CD4-positive, alpha-beta memory T cell (primary cell): ENCODE data around the gene PICALM. TPM values are rescaled to one million over a fixed set of nuclear protein-coding genes. Genes with fewer than 3 reads are reported as not detected.

Experiments
- CTCF ChIA-PET: fragments of 350-600 bp; sonication (Branson Sonifier 250); formaldehyde crosslinking; loops from one replicate; lab custom pipeline; 2021; ENCODE audit warnings: inconsistent platforms; ENCODE audit not compliant: partially characterized antibody; lab: Charles Lee
- POLR2A ChIA-PET: fragments of 350-600 bp; sonication (Branson Sonifier 250); formaldehyde crosslinking; loops from one replicate; lab custom pipeline; 2021; ENCODE audit not compliant: partially characterized antibody; lab: Charles Lee
- DNase-seq, 5 donors: peaks; one replicate each; pipeline versions ENCODE4 v3.0.0 to v3.0.0-alpha.2; 2020 to 2022; ENCODE audit warnings: mixed read lengths in 1 of 5
- H3K27ac ChIP-seq: one replicate; pipeline ENCODE4 v1.7.0; 2013; ENCODE audit warnings: low read depth, low read length
- H3K27me3 ChIP-seq: 2 replicates; pipeline ENCODE4 v1.7.0; 2013; ENCODE audit warnings: mild to moderate bottlenecking, low read length, moderate library complexity; ENCODE audit not compliant: insufficient read depth
- H3K36me3 ChIP-seq: 2 replicates; pipeline ENCODE4 v1.7.0; 2013; ENCODE audit warnings: mild to moderate bottlenecking, low read length, moderate library complexity; ENCODE audit not compliant: insufficient read depth
- H3K4me1 ChIP-seq: 2 replicates; pipeline ENCODE4 v1.7.0; 2013; ENCODE audit warnings: mild to moderate bottlenecking, low read length, moderate library complexity; ENCODE audit not compliant: insufficient read depth
- H3K4me3 ChIP-seq, 2 donors: one replicate each; pipeline ENCODE4 v1.7.0; 2013; ENCODE audit warnings: low read length in 2 of 2, mild to moderate bottlenecking in 1 of 2
- H3K9me3 ChIP-seq, 2 donors: one replicate each; pipeline ENCODE4 v1.7.0; 2013; ENCODE audit warnings: low read length in 2 of 2, control low read depth in 1 of 2; ENCODE audit not compliant: control insufficient read depth in 1 of 2
- H3K27ac Mint-ChIP-seq, 7 donors: one replicate each; pipeline ENCODE4 v1.8.0; 2020 to 2021; ENCODE audit warnings: mixed read lengths in 7 of 7, mild to moderate bottlenecking in 6 of 7, inconsistent platforms in 3 of 7, moderate library complexity in 3 of 7
- H3K27me3 Mint-ChIP-seq, 2 donors: one replicate each; pipeline ENCODE4 v1.8.0; 2020 to 2021; ENCODE audit warnings: mixed read lengths in 2 of 2
- H3K36me3 Mint-ChIP-seq, 2 donors: one replicate each; pipeline ENCODE4 v1.8.0; 2020 to 2021; ENCODE audit warnings: mixed read lengths in 2 of 2, inconsistent platforms in 1 of 2, mild to moderate bottlenecking in 1 of 2
- H3K4me1 Mint-ChIP-seq, 4 donors: one replicate each; pipeline ENCODE4 v1.8.0; 2020 to 2021; ENCODE audit warnings: mixed read lengths in 4 of 4, mild to moderate bottlenecking in 1 of 4
- H3K4me3 Mint-ChIP-seq, 8 donors: one replicate each; pipeline ENCODE4 v1.8.0; 2020 to 2021; ENCODE audit warnings: mixed read lengths in 8 of 8, mild to moderate bottlenecking in 7 of 8, moderate library complexity in 6 of 8, inconsistent platforms in 3 of 8
- H3K9me3 Mint-ChIP-seq, 8 donors: one replicate each; pipeline ENCODE4 v1.8.0; 2020 to 2021; ENCODE audit warnings: mixed read lengths in 8 of 8, mild to moderate bottlenecking in 5 of 8, inconsistent platforms in 3 of 8, moderate library complexity in 1 of 8
- intact Hi-C: fragments of 100-400 bp; cut with micrococcal nuclease; formaldehyde crosslinking; loops from one replicate; pipeline ENCODE4 v1.15.1; 2023
- polyA plus RNA-seq, 2 donors: library from polyadenylated mRNA; unstranded; fragments of 300-500 nt; fragmentation: Illumina TruSeq; gene quantifications; one replicate each; pipeline ENCODE4 v1.2.3, GENCODE V29; 2021
- total RNA-seq, 2 experiments: library from RNA; stranded (reverse); gene quantifications; one replicate each; pipeline ENCODE4 v1.2.3, GENCODE V29; 2021

The PICALM gene
- total and polyA plus RNA-seq, 4 experiments from 2014 or later = 15.3 to 138 (median 76.8) TPM

DNA sequence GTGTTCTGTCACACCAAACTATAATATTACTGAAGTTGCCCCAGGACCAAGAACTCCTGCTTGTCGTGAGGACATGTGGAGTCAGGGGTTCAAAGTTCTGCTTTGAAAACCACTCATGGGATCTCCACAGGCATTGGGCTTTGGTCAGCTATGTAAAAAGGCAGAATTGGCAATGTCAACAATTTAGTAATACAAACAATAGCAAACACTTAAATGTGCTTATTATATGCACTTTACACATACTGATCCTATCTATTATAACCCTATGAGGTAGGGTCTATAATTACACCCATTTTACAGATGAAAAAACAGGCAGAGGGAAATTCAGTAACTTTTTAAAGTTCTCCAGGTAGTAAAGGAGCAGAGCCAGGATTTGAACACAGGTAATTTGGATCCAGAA lies 119.1 kb downstream of the PICALM start:
- no peak for DNase-seq
- CTCF ChIA-PET = no interaction called here
- Histone ChIP-seq H3K9me3 (no peaks in the 10 kb centered on the region), H3K27ac (no peak overlapping the region), H3K4me3 (no peak overlapping the region), H3K36me3 (no peaks in the 10 kb centered on the region), H3K4me1 (no peaks in the 10 kb centered on the region), H3K27me3 (no peaks in the 10 kb centered on the region)
- H3K4me3 Mint-ChIP-seq = no peak overlapping the region
- intact Hi-C loops = no loop called here
- H3K36me3 Mint-ChIP-seq = peaks cover 19% of the 10 kb centered on the region in 2 donors
- H3K9me3 Mint-ChIP-seq = peaks cover 3 to 43% (median 32%) of the 10 kb centered on the region in 8 donors
- no peak overlapping the region for H3K27ac Mint-ChIP-seq
- POLR2A ChIA-PET = no interaction called here
- no peaks in the 10 kb centered on the region for H3K27me3 Mint-ChIP-seq
- peaks cover 2 to 13% (median 8%) of the 10 kb centered on the region in 4 donors for H3K4me1 Mint-ChIP-seq

DNA sequence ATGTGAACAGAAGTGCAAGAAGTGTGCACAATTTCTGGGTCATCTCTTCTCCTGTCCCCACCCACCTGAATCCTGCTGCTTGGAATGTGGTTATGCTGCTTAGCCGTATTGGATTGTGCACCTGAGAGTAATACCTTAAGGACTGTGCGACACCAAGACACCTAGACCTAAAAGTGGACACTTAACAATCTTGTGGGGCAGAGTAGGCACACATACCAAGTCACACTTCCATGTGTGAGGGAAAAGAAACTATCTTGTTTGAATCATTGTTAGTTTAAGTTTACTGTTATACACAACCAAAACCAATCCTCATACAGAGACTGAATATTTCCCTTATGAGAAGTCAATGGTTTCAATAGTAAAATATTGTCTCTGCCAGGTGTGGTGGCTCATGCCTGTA lies 120.0 kb downstream of the PICALM start:
- no peak overlapping the region for H3K4me3 Mint-ChIP-seq
- Histone ChIP-seq H3K36me3 (no peaks in the 10 kb centered on the region), H3K4me3 (no peak overlapping the region), H3K4me1 (no peaks in the 10 kb centered on the region), H3K27ac (no peak overlapping the region), H3K27me3 (no peaks in the 10 kb centered on the region), H3K9me3 (no peaks in the 10 kb centered on the region)
- ChIA-PET CTCF (no interaction called here), POLR2A (no interaction called here)
- peak overlapping the region in 1 of 7 donors; percentile 30 for H3K27ac Mint-ChIP-seq
- H3K9me3 Mint-ChIP-seq = peaks cover 3 to 41% (median 29%) of the 10 kb centered on the region in 8 donors
- intact Hi-C loops = no loop called here
- no peak for DNase-seq
- H3K36me3 Mint-ChIP-seq = peaks cover 11 to 12% of the 10 kb centered on the region in 2 donors
- H3K4me1 Mint-ChIP-seq = peaks cover 2 to 13% (median 8%) of the 10 kb centered on the region in 4 donors
- H3K27me3 Mint-ChIP-seq = no peaks in the 10 kb centered on the region

DNA sequence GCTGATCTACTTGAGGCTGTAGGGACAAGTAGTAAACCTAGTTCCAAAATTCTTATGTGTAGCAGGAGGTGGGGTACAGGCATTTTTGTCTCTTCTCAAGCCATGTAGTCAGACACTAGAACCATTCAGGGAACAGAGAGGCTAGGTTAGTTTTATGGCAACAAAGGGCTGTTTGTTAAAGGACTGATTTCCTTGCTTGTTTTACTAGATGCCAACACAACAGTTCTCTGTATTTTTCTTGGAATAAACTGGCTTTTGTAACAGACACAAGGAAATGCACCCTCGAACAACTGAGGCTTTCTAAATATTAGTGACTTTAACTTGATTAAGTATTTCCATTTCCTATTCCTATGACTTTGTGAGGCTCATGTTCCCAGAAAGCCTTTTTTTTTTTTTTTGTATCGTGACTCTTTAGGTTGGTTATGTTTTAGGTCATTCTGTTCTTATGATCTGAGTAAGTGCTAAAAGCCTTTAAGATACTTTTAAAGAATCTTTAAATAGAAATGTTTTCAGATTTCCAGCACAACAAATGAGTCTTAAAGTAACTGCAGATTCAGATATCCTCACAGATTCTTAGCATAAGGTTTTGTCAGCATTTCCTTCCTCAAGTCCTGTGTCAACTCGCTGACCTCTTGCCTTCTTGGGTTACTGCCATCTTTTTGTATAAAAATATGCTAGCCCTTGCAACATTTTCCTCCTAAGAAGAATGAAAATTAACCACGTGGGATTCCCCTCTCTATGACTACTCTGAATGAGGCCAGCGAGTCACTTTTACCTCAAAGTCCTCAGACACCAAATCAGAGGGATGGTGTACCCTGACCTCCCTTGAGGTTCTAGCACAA lies 121.2 kb downstream of the PICALM start:
- peak overlapping the region in 2 of 7 donors; percentile 28 to 75 for H3K27ac Mint-ChIP-seq
- no peaks in the 10 kb centered on the region for H3K9me3 ChIP-seq
- H3K36me3 Mint-ChIP-seq = peaks cover 0 to 1% of the 10 kb centered on the region in 2 donors
- H3K4me3 Mint-ChIP-seq = no peak overlapping the region
- H3K4me3 ChIP-seq = no peak overlapping the region
- no peaks in the 10 kb centered on the region for H3K36me3 ChIP-seq
- intact Hi-C loops = no loop called here
- ChIA-PET CTCF (no interaction called here), POLR2A (no interaction called here)
- H3K9me3 Mint-ChIP-seq = peaks cover 5 to 31% (median 20%) of the 10 kb centered on the region in 8 donors
- no peak for DNase-seq
- no peak overlapping the region for H3K27ac ChIP-seq
- H3K27me3 ChIP-seq = no peaks in the 10 kb centered on the region
- peaks cover 2 to 13% (median 8%) of the 10 kb centered on the region in 4 donors for H3K4me1 Mint-ChIP-seq
- H3K4me1 ChIP-seq = no peaks in the 10 kb centered on the region
- no peaks in the 10 kb centered on the region for H3K27me3 Mint-ChIP-seq

DNA sequence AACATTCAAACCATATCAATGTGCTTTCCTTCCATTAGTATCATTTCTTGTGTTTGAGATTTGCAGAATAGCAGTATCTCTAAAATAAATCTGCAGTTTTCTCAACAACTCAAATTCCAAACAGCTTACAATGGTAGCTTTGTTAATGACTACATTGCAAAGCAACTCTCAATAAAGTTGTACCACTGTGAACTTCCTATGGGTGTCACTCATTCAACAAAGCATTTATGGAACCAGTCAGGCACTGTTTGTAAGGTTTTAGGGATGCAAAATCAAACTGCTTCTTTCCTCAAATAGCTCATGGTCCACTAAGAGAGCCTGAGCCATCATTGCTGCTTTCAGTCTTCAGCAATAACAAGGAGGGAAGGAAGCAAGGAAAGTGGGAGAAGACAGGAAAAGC lies 122.7 kb downstream of the PICALM start:
- H3K27ac ChIP-seq = no peak overlapping the region
- intact Hi-C loops = no loop called here
- H3K27ac Mint-ChIP-seq = no peak overlapping the region
- no peaks in the 10 kb centered on the region for H3K36me3 ChIP-seq
- no peaks in the 10 kb centered on the region for H3K4me1 ChIP-seq
- no peak for DNase-seq
- H3K27me3 ChIP-seq = no peaks in the 10 kb centered on the region
- no peak overlapping the region for H3K4me3 Mint-ChIP-seq
- ChIA-PET POLR2A (no interaction called here), CTCF (no interaction called here)
- H3K9me3 ChIP-seq = no peaks in the 10 kb centered on the region
- no peaks in the 10 kb centered on the region for H3K36me3 Mint-ChIP-seq
- no peaks in the 10 kb centered on the region for H3K27me3 Mint-ChIP-seq
- peaks cover 5 to 24% (median 13%) of the 10 kb centered on the region in 8 donors for H3K9me3 Mint-ChIP-seq
- no peak overlapping the region for H3K4me3 ChIP-seq
- H3K4me1 Mint-ChIP-seq = peaks cover 2 to 13% (median 8%) of the 10 kb centered on the region in 4 donors

DNA sequence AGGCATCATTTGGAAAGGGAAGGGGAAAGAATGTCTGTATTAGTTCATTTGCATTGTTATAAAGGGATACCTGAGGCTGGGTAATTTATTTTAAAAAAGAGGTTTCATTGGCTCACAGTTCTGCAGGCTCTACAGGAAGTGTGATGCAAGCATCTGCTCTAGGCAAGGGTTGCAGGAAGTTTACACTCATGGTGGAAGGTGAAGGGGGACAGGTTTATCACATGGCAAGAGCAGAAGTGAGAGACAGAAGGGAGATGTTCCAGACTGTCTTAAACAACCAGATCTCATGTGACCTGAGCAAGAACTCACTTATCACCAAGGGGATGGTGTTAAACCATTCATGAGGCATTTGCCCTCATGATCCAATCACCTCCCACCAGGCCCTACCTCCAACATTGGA lies 123.1 kb downstream of the PICALM start:
- Mint-ChIP-seq H3K9me3 (peaks cover 5 to 20% (median 12%) of the 10 kb centered on the region in 8 donors), H3K4me1 (peaks cover 2 to 13% (median 8%) of the 10 kb centered on the region in 4 donors), H3K27ac (no peak overlapping the region), H3K27me3 (no peaks in the 10 kb centered on the region), H3K36me3 (no peaks in the 10 kb centered on the region), H3K4me3 (no peak overlapping the region)
- H3K36me3 ChIP-seq = no peaks in the 10 kb centered on the region
- H3K4me3 ChIP-seq = no peak overlapping the region
- H3K9me3 ChIP-seq = no peaks in the 10 kb centered on the region
- DNase-seq = no peak
- H3K4me1 ChIP-seq = no peaks in the 10 kb centered on the region
- POLR2A ChIA-PET = no interaction called here
- no peak overlapping the region for H3K27ac ChIP-seq
- intact Hi-C loops = no loop called here
- CTCF ChIA-PET = no interaction called here
- no peaks in the 10 kb centered on the region for H3K27me3 ChIP-seq

DNA sequence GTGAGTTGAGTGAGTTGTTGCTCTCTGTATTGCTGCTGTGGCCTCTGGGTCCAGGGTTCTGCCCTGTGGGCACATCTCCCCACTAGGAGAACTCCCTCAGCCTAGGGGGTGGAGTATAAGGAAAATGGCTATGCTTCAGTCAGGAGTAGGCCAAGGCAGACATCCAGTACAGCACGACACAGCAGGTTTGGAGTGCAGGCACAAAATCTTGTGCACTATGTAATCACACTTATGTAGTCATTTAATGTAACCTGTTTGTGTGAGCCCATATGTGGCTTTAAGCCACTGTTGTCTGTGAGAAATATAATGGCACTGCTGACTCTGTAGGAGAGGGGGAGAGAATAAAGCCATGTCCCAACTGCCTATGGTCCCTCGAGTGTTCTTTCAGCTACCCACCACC lies 123.6 kb downstream of the PICALM start:
- CTCF ChIA-PET = no interaction called here
- intact Hi-C loops = no loop called here
- H3K27ac Mint-ChIP-seq = no peak overlapping the region

DNA sequence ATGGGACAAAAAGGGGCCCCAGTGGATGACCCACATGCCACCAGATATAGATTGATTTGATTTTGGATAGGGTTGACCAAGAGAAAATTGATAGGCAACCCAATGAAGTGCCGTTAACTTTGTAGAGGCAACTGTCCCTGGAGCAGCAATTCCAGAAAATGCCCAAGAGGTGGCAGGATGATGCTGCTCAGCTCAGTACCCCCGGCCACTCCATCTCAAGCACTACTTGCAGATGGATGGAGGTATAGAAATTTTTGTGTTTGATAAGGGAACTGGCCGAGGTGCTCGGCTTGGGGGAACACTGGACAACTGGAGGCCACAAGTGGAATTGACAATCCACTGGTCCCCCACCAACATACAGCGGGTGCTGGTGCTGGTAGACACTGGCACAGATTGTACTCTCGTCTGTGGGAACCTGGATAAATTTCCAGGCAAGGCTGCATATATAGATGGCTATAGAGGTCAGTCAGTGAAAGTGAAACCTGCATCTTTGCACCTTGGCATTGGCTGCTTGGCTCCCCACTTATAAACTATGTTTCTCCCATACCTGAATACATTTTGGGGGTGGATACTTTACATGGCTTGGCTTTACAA lies 127.4 kb downstream of the PICALM start:
- H3K9me3 ChIP-seq = no peaks in the 10 kb centered on the region
- no peak overlapping the region for H3K4me3 ChIP-seq
- no peaks in the 10 kb centered on the region for H3K4me1 ChIP-seq
- no peaks in the 10 kb centered on the region for H3K27me3 ChIP-seq
- Mint-ChIP-seq H3K4me3 (no peak overlapping the region), H3K4me1 (peaks cover 0 to 7% (median 3%) of the 10 kb centered on the region in 4 donors), H3K27me3 (no peaks in the 10 kb centered on the region), H3K27ac (peak overlapping the region in 1 of 7 donors; percentile 75), H3K9me3 (peaks cover 5 to 19% (median 11%) of the 10 kb centered on the region in 8 donors), H3K36me3 (no peaks in the 10 kb centered on the region)
- ChIA-PET POLR2A (no interaction called here), CTCF (interaction anchor here (1.4 kb wide), 1 partner anchor 277 kb away, joined by 3 read pairs; no protein-coding TSS in a partner anchor)
- H3K36me3 ChIP-seq = no peaks in the 10 kb centered on the region
- intact Hi-C loops = loop anchor here (5.0 kb wide), 1 partner anchor 276 kb away; no protein-coding TSS in a partner anchor
- H3K27ac ChIP-seq = no peak overlapping the region
- no peak for DNase-seq

More for the DNA sequence above, 123.6 kb downstream of the PICALM start:
- POLR2A ChIA-PET = no interaction called here
- no peaks in the 10 kb centered on the region for H3K36me3 Mint-ChIP-seq
- H3K9me3 Mint-ChIP-seq = peaks cover 5 to 20% (median 11%) of the 10 kb centered on the region in 8 donors
- Histone ChIP-seq H3K27ac (no peak overlapping the region), H3K27me3 (no peaks in the 10 kb centered on the region), H3K9me3 (no peaks in the 10 kb centered on the region), H3K36me3 (no peaks in the 10 kb centered on the region), H3K4me3 (no peak overlapping the region), H3K4me1 (no peaks in the 10 kb centered on the region)
- H3K4me3 Mint-ChIP-seq = no peak overlapping the region
- peaks cover 2 to 13% (median 8%) of the 10 kb centered on the region in 4 donors for H3K4me1 Mint-ChIP-seq
- no peak for DNase-seq
- H3K27me3 Mint-ChIP-seq = no peaks in the 10 kb centered on the region
